Naive B cell (primary cell): Measurements from ENCODE around the gene ACOD1. TPM values are rescaled to one million over a fixed set of nuclear protein-coding genes. Genes with fewer than 3 reads are reported as not detected.
"Not testable (repeated sequence)": the region's sequence is repeated elsewhere in the genome, so short reads cannot be mapped to it uniquely, and the experiment has no call there.

Source experiments
- ATAC-seq, 2 donors: fragments of 150-1000 bp; cut with Tn5 transposase; 2 replicates each; pipeline ENCODE4 v1.10.0; 2021; ENCODE audit warnings: low read depth in 2 of 2, mild to moderate bottlenecking in 2 of 2, moderate library complexity in 2 of 2
- DNase-seq: peaks from one replicate; pipeline ENCODE4 v3.0.0; 2022
- H3K27ac Mint-ChIP-seq, 6 donors: one replicate each; pipeline ENCODE4 v1.8.0; 2020 to 2022; ENCODE audit warnings: mild to moderate bottlenecking in 6 of 6, mixed read lengths in 6 of 6, moderate library complexity in 5 of 6, inconsistent platforms in 2 of 6
- H3K27me3 Mint-ChIP-seq, 3 donors: one replicate each; pipeline ENCODE4 v1.8.0; 2021 to 2022; ENCODE audit warnings: mixed read lengths in 3 of 3, mild to moderate bottlenecking in 1 of 3
- H3K36me3 Mint-ChIP-seq, 2 donors: one replicate each; pipeline ENCODE4 v1.8.0; 2020 to 2022; ENCODE audit warnings: mixed read lengths in 2 of 2, inconsistent platforms in 1 of 2, mild to moderate bottlenecking in 1 of 2
- H3K4me1 Mint-ChIP-seq, 3 donors: one replicate each; pipeline ENCODE4 v1.8.0; 2020 to 2022; ENCODE audit warnings: mixed read lengths in 3 of 3, inconsistent platforms in 1 of 3, mild to moderate bottlenecking in 1 of 3, moderate library complexity in 1 of 3
- H3K4me3 Mint-ChIP-seq, 8 donors: one replicate each; pipeline ENCODE4 v1.8.0; 2020 to 2022; ENCODE audit warnings: mild to moderate bottlenecking in 8 of 8, mixed read lengths in 8 of 8, moderate library complexity in 8 of 8, inconsistent platforms in 2 of 8
- H3K9me3 Mint-ChIP-seq, 7 donors: one replicate each; pipeline ENCODE4 v1.8.0; 2020 to 2022; ENCODE audit warnings: mixed read lengths in 7 of 7, mild to moderate bottlenecking in 5 of 7, inconsistent platforms in 2 of 7, moderate library complexity in 1 of 7
- polyA plus RNA-seq, 6 donors: library from polyadenylated mRNA; unstranded; fragments of 300-500 nt; fragmentation: Illumina TruSeq; gene quantifications; one replicate each; pipeline ENCODE4 v1.2.3, GENCODE V29; 2021; ENCODE audit warnings: low read depth in 6 of 6

ACOD1 gene
- polyA plus RNA-seq, 6 donors from 2014 or later = not detected

DNA sequence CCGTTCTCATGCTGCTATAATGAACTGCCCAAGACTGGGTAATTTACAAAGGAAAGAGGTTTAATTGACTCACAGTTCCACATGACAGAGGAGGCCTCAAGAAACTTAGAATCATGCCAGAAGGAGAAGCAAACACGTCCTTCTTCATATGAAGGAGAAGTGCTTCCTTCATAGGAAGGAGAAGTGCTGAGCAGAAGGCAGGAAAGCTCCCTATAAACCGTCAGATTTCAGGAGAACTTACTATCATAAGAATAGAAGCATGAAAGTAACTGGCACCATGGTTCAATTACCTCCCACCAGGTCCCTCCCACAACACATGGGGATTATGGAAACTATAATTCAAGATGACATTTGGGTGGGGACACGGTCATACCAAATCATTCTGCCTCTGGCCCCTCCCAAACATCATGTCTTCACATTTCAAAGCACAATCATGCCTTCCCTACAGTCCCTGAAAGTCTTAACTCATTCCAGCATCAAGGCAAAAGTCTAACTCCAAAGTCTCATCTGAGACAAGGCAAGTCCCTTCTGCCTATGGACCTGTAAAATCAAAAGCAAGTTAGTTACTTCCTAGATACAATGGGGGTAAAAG lies 10.6 kb downstream of the ACOD1 start:
- ATAC-seq (no peak), DNase-seq (no peak)
- H3K27me3 Mint-ChIP-seq = peaks cover 0 to 12% (median 12%) of the 10 kb centered on the region in 3 donors
- H3K27ac Mint-ChIP-seq = no peak overlapping the region
- peaks cover 6 to 43% (median 34%) of the 10 kb centered on the region in 7 donors for H3K9me3 Mint-ChIP-seq
- peaks cover 0 to 15% of the 10 kb centered on the region in 2 donors for H3K36me3 Mint-ChIP-seq
- no peaks in the 10 kb centered on the region for H3K4me1 Mint-ChIP-seq
- no peak overlapping the region for H3K4me3 Mint-ChIP-seq

DNA sequence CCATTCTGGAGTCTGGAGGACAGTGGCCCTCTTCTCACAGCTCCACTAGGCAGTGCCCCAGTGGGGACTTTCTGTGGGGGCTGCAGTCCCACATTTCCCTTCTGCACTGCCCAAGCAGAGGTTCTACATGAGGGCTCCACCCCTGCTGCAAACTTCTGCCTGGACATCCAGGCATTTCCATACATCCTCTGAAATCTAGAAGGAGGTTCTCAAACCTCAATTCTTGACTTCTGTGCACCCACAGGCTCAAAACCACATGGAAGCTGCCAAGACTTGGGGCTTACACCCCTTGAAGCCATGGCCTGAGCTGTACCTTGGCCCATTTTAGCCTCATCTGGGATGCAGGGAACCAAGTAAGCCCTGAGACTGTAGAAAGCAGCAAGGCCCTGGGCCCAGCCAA lies 11.4 kb downstream of the ACOD1 start:
- ATAC-seq, H3K27ac Mint-ChIP-seq, DNase-seq, H3K4me1 Mint-ChIP-seq, H3K4me3 Mint-ChIP-seq: not testable (repeated sequence)
- H3K9me3 Mint-ChIP-seq = peaks cover 6 to 43% (median 34%) of the 10 kb centered on the region in 7 donors
- peaks cover 0 to 15% (median 12%) of the 10 kb centered on the region in 3 donors for H3K27me3 Mint-ChIP-seq
- peaks cover 0 to 15% of the 10 kb centered on the region in 2 donors for H3K36me3 Mint-ChIP-seq

DNA sequence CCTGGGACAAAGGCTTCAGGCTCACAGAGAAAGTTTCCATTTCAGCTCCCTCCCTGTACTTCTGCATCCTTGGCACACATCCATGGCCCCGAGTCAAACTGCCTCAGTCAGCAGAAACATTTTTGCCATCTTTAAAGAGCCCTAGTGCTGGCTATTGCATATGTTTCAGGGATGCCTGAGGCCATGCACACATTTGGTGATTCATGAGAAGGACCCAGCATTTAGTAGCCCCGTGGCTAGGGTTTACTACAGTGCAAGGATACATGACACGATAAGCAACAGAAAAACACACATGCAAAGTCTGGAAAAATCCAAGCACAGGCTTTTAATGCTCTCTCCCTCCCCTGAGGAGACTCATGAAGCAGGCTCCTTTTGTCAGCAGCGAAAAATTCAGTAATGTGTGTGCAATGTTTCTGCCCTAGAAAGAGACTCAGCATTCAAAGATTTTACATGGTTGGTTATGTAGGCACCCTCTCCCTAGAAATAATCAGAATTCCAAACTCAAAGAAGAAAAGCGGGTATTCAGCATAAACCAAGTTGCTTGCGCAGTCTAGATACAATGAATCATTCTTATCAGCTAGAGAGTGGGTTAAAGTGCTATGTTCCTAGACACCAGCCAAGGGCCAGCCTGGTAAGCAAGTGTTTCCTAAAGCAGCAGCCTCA lies 17.6 kb downstream of the ACOD1 start:
- Mint-ChIP-seq H3K27ac (peak overlapping the region in 1 of 6 donors; percentile 59), H3K4me3 (no peak overlapping the region), H3K27me3 (peaks cover 24 to 34% (median 24%) of the 10 kb centered on the region in 3 donors), H3K9me3 (peaks cover under 1 to 12% (median 6%) of the 10 kb centered on the region in 7 donors), H3K36me3 (peaks cover 0 to 6% of the 10 kb centered on the region in 2 donors), H3K4me1 (no peaks in the 10 kb centered on the region)
- DNase-seq (no peak), ATAC-seq (no peak)

DNA sequence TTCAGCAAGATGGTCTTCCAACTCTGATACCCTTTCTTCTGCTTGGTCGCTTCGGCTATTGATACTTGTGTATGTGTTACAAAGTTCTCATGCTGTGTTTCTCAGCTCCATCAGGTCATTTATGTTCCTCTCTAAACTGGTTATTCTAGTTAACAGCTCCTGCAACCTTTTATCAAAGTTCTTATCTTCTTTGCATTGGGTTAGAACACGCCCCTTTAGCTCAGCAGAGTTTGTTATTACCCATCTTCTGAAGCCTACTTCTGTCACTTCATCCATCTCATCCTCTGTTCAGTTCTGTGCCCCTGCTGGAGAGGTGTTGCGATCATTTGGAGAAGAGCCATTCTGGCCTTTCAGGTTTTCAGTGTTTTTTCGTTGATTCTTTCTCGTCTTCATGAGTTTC lies 18.7 kb downstream of the ACOD1 start:
- ATAC-seq (no peak), DNase-seq (no peak)
- peaks cover 0 to 6% (median 0%) of the 10 kb centered on the region in 7 donors for H3K9me3 Mint-ChIP-seq
- peaks cover 27 to 41% (median 29%) of the 10 kb centered on the region in 3 donors for H3K27me3 Mint-ChIP-seq
- H3K36me3 Mint-ChIP-seq = no peaks in the 10 kb centered on the region
- H3K4me1 Mint-ChIP-seq = peaks cover 0 to 1% (median 0%) of the 10 kb centered on the region in 3 donors
- H3K27ac Mint-ChIP-seq = no peak overlapping the region
- H3K4me3 Mint-ChIP-seq = no peak overlapping the region

DNA sequence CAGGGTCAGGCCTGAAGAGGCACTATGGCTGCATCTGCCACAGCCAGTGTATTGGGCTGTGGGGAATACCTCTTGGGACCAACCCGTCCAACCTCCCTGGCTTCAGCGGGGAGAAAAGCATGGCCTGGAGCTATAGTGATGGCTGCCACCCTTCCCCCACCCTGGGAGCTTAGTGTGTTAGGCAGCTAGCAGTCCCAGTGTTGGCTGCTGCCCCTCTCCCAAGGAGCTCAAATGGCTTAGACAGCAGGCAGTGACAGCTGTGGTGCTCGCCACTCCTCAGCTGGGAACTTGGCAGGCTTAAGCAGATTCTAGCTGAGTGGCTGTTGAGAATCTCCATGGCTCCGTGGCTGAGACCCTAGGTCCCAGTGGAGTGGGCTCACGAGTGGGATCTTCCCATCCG lies 19.7 kb downstream of the ACOD1 start:
- H3K27ac Mint-ChIP-seq = no peak overlapping the region
- H3K9me3 Mint-ChIP-seq = peaks cover 0 to 1% (median 0%) of the 10 kb centered on the region in 7 donors
- peaks cover 0 to 8% (median 3%) of the 10 kb centered on the region in 3 donors for H3K4me1 Mint-ChIP-seq
- H3K27me3 Mint-ChIP-seq = peaks cover 27 to 50% (median 37%) of the 10 kb centered on the region in 3 donors
- DNase-seq (no peak), ATAC-seq (no peak)
- no peaks in the 10 kb centered on the region for H3K36me3 Mint-ChIP-seq
- no peak overlapping the region for H3K4me3 Mint-ChIP-seq

DNA sequence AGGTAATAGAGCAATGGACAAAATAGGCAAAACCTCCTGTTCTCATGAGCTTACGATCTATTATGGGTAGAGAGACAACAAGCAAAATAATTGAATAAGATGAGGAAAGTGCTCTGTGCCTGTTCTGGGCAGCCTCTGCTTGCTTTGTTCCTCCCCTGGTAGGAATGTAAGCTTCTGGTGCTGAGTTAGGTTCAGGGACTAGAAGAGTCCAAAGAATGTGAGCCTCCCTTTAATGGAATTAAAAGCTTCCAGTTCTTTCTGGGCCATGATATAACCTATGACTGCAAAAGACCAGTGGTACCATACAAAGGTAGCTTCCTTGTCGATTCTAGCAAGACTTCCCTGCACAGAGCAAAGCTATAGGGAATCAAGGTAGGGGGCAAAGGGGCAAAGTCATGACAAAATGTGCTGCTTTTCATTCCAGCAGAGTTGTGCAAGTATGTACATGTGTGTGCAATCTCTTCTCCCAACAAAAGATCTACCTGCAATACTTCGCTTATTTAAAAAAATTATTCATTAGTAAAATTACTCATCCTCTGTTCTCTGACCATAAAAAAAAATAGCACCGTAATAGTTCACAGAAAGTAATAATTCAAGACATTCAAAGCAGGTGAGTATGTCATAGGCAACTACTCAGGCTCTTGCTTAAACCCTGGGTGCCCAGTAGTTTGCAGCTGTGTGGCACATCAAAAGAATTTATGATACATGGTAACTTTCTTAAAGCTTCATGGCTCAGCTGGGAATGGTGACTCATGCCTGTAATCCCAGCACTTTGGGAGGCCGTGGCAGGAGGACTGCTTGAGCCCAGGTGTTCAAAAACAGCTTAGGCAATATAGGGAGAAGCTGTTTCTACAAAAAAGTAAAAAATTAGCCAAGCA lies 21.4 kb downstream of the ACOD1 start:
- peaks cover 35 to 62% (median 48%) of the 10 kb centered on the region in 3 donors for H3K27me3 Mint-ChIP-seq

DNA sequence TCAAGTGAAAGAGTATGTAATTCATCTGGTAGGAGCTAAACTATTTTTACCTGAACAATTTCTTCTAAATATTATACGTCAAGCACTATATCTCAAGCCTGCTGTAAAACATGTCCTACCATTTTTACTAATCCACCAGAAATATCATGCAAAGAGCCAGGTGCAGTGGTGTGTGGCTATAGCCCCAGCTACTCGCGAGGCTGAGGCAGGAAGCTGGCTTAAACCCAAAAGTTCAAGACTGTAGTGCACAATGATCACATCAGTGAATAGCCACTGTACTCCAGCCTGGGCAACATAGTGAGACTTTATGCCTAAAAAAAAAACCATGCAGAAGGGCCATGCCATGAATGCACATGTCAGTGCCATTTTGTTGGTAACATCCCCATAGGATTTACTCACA lies 22.9 kb downstream of the ACOD1 start:
- DNase-seq (no peak), ATAC-seq (no peak)
- H3K27me3 Mint-ChIP-seq = peaks cover 40 to 60% (median 50%) of the 10 kb centered on the region in 3 donors
- no peak overlapping the region for H3K4me3 Mint-ChIP-seq
- H3K27ac Mint-ChIP-seq = no peak overlapping the region
- no peaks in the 10 kb centered on the region for H3K9me3 Mint-ChIP-seq
- peaks cover 0 to 8% (median 3%) of the 10 kb centered on the region in 3 donors for H3K4me1 Mint-ChIP-seq
- no peaks in the 10 kb centered on the region for H3K36me3 Mint-ChIP-seq

More for the DNA sequence above, 21.4 kb downstream of the ACOD1 start:
- H3K4me1 Mint-ChIP-seq = peaks cover 0 to 8% (median 3%) of the 10 kb centered on the region in 3 donors
- DNase-seq (no peak), ATAC-seq (no peak)
- no peaks in the 10 kb centered on the region for H3K9me3 Mint-ChIP-seq
- H3K4me3 Mint-ChIP-seq = no peak overlapping the region
- no peaks in the 10 kb centered on the region for H3K36me3 Mint-ChIP-seq
- H3K27ac Mint-ChIP-seq = no peak overlapping the region

DNA sequence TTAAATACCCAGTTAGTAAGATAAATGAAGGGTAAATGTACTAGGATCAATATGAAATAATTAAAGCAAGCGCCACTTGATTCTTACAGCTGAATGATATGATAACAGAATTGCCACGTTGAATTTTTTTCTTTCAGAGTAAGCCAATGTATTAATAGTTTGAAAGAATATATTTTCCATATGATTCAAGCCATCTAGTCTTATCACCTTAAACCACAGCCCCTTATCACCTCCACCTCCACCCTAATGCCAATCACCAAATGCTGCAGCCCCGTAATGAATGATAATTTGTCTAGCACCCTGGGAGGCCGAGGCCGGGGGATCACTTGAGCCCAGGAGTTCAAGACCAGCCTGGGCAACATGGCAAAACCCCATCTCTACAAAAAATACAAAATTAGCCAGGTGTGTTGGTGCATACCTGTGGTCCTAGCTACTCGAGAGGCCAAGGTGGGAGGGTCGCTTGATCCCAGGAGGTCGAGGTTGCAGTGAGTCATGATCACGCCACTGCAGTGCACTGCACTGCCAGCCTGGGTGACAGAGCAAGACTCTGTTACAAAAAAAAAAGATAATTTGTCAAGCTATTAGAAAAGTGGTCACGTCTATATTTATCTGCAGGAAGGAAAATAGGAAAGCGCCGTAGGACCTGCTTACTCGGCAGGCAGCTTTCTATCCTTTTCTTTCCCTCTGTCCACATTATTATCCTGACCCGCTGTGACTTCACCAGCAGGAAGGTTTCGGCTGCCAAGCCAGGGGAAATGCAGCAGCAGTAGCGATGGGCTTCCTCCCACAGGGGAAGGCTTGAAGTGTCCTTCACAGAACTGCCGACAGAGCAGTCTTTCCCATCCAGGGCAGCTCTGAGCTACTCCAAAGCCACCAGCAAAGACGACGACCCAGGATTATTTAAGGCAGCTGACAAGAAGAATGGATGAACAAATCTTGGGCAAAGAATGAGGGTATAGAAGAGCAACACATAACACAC lies 23.8 kb downstream of the ACOD1 start:
- DNase-seq = no peak
- no peaks in the 10 kb centered on the region for H3K9me3 Mint-ChIP-seq
- H3K4me3 Mint-ChIP-seq = no peak overlapping the region
- H3K27me3 Mint-ChIP-seq = peaks cover 49 to 61% (median 52%) of the 10 kb centered on the region in 3 donors
- no peak for ATAC-seq
- H3K4me1 Mint-ChIP-seq = peaks cover 0 to 8% (median 3%) of the 10 kb centered on the region in 3 donors
- no peaks in the 10 kb centered on the region for H3K36me3 Mint-ChIP-seq
- H3K27ac Mint-ChIP-seq = no peak overlapping the region

DNA sequence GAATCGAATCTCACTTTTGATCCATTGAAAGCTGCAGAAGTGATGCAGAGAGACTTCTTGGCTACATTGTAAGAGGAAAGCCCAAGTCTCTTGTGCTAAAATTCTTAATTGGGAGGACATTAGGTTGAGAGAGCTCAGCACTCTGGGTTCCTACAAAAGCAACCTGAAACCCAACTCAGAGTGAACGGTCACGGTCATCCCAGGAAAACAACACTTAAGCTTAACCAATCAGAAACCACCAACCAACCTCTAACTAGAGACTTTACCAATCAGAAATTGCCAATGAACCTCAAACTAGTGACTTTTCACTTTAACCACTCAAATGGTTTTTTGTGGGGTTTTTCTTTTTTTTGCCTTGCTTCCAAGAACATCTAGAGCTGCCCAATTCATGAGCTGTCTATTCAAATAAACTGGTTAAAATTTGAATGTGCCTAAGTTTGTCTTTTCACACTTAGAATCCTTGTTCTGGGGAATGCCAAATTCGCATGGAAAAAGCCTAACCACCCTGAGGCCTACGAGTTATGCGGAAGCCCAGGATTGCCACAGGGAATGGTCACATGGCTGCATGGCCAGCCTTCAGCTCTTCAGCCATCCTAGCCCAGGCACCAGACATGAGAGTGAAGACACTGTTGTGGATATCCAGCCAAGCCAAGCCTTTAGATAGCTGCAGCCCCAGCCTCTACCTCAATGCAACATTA lies 25.8 kb downstream of the ACOD1 start:
- ATAC-seq (no peak), DNase-seq (no peak)
- Mint-ChIP-seq H3K36me3 (no peaks in the 10 kb centered on the region), H3K4me3 (no peak overlapping the region), H3K4me1 (peaks cover 3 to 8% (median 3%) of the 10 kb centered on the region in 3 donors), H3K27me3 (peaks cover 49 to 60% (median 53%) of the 10 kb centered on the region in 3 donors), H3K9me3 (no peaks in the 10 kb centered on the region), H3K27ac (no peak overlapping the region)

DNA sequence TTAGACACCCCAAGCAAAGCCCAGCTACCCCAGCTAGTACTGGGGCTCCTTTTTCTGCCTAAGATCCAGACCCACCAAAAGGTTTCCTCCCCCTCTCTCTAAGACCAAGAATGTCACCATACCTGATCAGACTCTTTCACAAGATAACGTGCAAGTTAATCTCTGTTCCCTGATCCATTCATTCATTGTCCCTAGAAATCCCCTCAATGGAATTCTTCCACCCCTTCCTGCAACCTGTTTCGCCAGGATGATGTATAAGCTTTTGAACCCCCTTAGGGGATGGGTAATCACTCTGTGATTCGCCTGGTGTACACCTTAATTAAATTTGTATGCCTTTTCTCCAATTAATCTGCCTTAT lies 26.3 kb downstream of the ACOD1 start:
- Mint-ChIP-seq H3K27ac (no peak overlapping the region), H3K9me3 (no peaks in the 10 kb centered on the region), H3K36me3 (no peaks in the 10 kb centered on the region), H3K4me1 (peaks cover 3 to 8% (median 4%) of the 10 kb centered on the region in 3 donors), H3K27me3 (peaks cover 45 to 62% (median 52%) of the 10 kb centered on the region in 3 donors), H3K4me3 (no peak overlapping the region)
- ATAC-seq (no peak), DNase-seq (no peak)

DNA sequence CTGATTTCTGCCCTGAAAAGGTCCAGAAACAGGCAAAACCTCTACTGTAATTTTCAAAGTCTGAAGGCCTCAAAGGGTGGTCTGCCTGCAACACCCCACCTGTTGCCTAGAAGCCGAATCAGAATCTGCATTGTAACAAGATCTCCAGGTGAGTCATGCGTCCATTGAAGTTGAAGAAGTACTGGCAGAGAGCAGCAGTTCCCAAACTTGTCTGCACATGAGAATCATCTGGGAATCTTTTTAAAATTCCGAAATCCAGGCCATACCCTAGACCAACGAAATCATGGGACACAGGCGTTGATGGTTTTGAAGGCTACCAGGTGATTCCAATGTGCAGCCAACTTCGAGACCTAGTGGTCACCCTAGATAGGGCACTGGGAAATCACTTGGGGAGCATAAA lies 27.6 kb downstream of the ACOD1 start:
- no peaks in the 10 kb centered on the region for H3K9me3 Mint-ChIP-seq
- H3K4me3 Mint-ChIP-seq = no peak overlapping the region
- peaks cover 42 to 56% (median 52%) of the 10 kb centered on the region in 3 donors for H3K27me3 Mint-ChIP-seq
- no peak overlapping the region for H3K27ac Mint-ChIP-seq
- no peaks in the 10 kb centered on the region for H3K36me3 Mint-ChIP-seq
- ATAC-seq (no peak), DNase-seq (no peak)
- peaks cover 4 to 9% (median 8%) of the 10 kb centered on the region in 3 donors for H3K4me1 Mint-ChIP-seq

DNA sequence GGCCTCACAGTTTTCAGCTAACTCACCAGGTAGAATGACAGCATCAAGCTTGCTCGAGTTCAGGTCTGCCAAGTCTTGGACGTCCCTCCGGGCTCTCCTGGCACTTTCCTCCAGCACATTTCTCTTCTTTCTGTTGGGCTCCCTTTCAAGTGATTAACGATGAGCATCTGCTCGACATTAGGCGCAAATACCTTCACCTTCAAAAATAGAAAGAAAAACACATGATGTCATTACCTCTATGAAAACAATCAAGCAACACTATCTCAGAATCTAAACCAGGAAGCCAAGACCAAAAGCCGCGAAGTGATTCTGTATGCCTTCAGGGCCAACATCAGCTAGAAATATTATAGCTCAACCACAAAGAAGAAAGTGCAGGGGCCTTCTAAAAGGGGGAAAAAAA lies 28.2 kb downstream of the ACOD1 start:
- ATAC-seq = no peak
- H3K4me3 Mint-ChIP-seq = no peak overlapping the region

More for the DNA sequence above, 28.2 kb downstream of the ACOD1 start:
- no peaks in the 10 kb centered on the region for H3K9me3 Mint-ChIP-seq
- H3K27me3 Mint-ChIP-seq = peaks cover 44 to 56% (median 55%) of the 10 kb centered on the region in 3 donors
- H3K27ac Mint-ChIP-seq = no peak overlapping the region
- H3K36me3 Mint-ChIP-seq = no peaks in the 10 kb centered on the region
- H3K4me1 Mint-ChIP-seq = peaks cover 4 to 9% (median 8%) of the 10 kb centered on the region in 3 donors
- DNase-seq = no peak
